ENCODE data around the gene NSUN3.
"Not testable (repeated sequence)": the region's sequence is repeated elsewhere in the genome, so short reads cannot be mapped to it uniquely, and the experiment has no call there.

NSUN3 gene

GRCh38 chr3:94069194-94069813, 6.4 kb downstream of the NSUN3 start:
- DNase-seq (ENCODE audit: low spot score) = peak; percentile 36

DNA sequence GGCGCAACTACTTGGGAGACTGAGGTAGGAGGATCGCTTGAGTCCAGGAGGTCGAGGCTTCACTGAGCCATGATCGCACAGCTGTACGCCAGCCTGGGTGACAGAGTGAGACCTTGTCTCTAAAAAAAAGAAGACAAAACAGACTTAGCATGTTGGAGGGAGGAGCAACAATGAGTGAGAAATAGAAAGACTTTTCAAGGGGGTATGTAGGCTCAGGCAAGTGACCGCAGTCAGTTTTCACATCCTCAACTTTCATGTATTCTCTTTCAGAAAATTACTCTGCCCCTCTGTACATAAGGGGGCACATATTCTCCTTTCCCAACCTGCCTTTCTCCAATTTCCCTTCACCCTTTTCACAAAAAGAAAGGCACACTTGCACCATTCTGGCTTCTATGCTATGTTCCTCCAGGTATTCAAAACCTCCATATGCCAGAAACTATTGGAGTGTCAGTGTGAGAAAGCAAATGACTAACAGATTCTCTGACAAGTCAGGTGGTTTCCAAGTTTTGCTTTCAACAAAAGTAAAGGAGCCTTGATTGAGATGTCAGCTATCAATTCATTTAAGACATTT, 7.6 kb downstream of the NSUN3 start:
- DNase-seq (ENCODE audit: low spot score) = no peak

GRCh38 chr3:94071713-94072284, 8.9 kb downstream of the NSUN3 start:
- DNase-seq (ENCODE audit: low spot score) = no peak

DNA sequence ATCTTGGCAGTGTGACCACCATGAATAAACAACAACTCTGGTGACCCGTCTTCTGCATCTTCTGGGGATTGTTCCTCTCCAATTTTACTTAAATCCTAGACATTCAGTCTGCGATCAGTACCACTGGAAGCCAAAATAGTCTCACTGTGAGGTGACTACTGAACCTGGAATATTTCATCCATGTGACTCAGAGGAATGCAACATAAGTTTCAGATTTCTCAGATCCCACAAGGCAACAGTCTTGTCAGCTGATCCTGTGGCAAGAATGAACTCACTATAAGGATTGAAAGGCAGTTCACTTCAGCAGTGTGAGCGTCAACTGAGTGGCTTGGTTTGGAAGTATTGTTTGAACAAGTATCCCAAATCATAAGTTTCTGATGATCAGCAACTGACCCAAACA, 13.2 kb downstream of the NSUN3 start:
- DNase-seq (ENCODE audit: low spot score) = peak; percentile 19

DNA sequence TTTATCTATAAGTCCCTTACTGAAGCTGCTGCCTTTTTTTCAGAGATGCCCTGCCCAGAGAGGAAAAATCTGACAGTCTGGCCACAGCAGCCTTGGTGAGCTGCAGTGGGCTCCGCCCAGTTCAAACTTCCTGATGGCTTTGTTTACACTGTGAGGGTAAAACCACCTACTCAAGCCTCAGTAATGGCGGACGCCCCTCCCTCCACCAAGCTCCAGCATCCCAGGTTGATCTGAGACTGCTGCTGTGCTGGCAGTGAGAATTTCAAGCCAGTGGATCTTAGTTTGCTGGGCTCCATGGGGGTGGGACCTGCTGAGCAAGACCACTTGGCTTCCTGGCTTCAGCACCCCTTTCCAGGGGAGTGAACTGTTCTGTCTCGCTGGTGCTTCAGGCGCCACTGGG, 17.7 kb downstream of the NSUN3 start:
- DNase-seq (ENCODE audit: low spot score) = not testable (repeated sequence)

DNA sequence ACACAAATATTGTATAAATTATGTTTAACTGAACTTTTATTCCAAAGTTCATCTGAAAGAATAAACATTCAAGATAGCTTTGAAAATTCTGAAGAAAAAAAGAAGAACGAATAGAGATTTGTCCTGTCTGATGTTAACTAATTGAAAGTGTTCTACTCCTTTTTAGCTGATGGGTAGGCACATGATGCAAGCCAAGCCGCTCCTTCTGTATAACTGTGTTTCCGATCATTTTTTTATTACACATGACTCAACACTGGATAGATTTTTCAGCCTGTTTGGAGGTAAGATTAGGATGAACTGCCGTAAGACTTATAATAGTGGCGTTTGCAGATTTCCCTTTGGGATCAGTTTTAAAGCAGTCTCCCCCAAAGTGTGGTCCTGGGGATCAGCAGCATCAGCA, 19.0 kb downstream of the NSUN3 start:
- no peak for DNase-seq (ENCODE audit: low spot score)

GRCh38 chr3:94082391-94082937, 19.6 kb downstream of the NSUN3 start:
- no peak for DNase-seq (ENCODE audit: low spot score)

DNA sequence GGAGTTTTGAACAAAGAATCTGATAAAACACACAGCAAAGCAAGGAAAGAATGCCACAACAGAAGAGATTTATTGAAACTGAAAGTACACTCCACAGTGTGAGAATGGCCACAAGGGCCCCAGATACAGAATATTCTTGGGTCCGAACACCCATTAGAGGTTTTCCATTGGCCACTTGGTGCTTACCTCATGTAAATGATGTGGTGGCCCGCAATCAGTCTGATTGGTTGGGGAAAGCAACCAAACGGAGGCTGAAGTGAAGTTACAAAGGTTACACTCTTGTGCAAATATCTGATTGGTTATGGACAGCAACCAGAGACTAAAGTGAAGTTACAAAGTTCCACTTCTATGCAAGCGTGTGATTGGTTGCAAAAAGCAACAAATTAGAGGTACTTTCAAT, 20.4 kb downstream of the NSUN3 start:
- DNase-seq (ENCODE audit: low spot score) = no peak

- DNase-seq (ENCODE audit: low spot score) = no peak
Observed at GRCh38 chr3:94089126-94089525, 26.3 kb downstream of the NSUN3 start.

DNA sequence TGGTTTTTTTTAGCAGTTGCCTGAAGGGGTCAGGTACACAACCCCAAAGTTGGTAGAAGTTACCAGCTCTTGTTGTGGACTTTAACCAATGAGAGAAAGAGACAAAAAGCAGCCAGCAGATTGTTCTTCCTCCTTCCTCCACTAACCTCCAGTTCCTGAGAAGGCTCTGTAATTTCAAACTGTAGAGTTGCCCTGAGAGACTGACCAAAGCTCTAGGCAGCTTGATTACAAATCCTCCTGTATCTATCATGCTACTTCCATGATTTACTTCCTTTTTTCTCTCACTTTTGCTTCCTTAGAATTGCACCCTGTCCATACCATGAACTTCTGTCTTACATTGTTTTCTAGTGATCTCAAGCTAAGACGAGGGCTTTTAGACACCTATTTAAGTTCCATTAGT, 29.2 kb downstream of the NSUN3 start:
- DNase-seq (ENCODE audit: low spot score) = no peak

DNA sequence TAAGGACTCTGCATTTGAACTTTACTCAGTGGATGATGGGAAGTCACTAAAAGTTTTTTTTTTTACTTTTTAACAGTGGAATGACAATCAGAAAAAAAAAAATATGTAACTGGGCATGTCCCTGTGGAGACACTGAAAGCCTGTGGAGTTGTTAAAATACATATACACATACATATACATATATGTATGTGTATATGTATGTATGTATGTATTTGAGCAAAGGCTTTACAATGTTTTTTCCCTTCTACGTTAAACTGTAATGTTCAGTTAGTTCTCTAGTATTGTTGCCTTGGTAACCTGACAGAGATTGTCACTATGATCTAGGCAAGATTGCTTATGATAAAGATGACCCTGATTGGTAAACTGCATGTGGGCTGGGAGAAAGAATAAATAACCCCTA, 30.3 kb downstream of the NSUN3 start:
- DNase-seq (ENCODE audit: low spot score) = no peak

DNA sequence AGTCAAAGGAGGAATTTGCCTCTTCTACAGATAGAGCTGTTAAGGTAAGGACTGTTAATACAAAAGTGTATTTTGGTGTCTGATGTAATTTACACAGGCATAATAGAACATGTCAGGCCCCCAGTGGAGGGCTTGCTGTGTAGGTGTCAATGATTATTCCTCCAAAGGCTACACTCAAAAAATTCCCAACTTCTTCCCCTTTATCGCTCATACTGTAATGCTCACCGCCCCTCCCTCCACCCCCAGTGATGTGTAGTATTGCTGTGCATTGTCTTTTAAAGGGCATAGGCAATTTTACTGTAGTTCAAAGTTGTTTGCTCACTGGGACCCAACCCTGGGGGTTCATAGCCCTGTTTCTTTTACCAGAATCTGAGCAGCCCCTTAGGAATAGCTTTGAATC, 32.2 kb downstream of the NSUN3 start:
- no peak for DNase-seq (ENCODE audit: low spot score)

- no peak for DNase-seq (ENCODE audit: low spot score)
Observed at GRCh38 chr3:94098452-94098851, 35.6 kb downstream of the NSUN3 start.

DNA sequence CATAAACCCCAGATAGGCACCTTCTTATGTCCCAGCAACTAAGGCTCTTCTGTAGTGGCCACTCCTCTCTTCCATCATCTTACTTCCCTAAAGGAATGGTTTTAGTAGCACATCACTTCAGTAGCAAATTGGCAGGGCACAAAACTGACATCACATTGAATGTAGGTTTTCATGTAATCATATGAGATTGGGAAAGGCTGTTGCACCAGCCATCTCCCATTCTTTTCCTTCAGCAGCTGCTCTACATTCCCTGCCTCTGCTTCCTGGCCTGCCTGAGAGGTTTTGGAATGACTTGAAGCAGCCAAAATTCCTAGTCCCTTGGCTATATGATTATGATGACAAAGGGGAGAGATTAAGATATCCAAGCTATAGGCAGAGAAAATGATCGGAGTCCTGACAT, 36.5 kb downstream of the NSUN3 start:
- no peak for DNase-seq (ENCODE audit: low spot score)

DNA sequence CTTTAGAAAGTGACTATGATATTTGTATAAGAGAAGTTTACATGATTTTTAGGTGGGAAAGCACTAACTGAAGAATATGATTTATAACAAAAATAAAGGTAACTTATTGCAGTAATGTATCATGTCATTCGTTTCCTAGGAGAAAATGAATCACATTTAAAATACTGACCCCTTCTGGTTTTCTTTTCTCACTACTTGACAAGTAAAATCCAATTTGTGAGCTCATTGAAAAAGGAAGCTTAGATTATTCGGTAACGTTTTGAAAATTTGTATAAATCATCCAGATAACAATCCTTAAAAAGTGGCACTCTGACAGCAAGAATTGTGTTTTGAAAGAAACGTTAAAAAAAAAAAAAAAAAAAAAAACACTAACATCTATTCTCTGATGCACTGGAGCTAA, 39.0 kb downstream of the NSUN3 start:
- peak; percentile 5 for DNase-seq (ENCODE audit: low spot score)

DNA sequence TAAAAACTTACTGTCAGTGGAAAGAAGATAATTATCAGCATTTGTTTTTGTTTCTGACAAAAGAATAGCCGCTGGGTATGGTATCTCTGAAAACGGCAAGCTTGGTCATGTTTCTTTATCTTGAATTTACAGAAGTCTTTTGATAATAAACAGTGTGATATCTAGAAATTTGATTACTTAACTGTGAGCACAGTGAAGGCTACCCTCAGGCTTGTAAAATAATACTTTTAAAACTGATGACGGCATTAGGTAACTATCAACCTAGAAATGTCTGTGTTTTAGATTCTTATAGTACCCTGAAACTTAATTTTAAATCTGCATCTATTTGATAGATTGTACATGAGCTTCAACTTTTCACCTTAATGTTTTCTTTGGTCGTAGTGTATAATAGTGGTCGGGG, 43.4 kb downstream of the NSUN3 start:
- DNase-seq (ENCODE audit: low spot score) = no peak

DNA sequence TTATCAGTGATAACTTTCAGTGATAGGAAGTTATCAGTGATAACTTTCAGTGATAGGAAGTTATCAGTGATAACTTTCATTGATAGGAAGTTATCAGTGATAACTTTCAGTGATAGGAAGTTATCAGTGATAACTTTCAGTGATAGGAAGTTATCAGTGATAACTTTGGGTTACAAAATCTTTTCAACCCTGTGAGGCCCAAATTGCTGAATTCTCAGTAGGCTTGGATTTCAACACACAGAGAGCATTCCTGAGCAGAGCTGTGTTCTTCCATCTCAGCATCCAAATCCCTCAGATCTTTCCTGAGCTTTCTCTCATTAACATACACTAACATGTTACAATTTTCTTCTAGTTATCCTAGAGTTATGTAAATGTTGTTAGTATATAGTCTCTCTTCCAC, 47.4 kb downstream of the NSUN3 start:
- not testable (repeated sequence) for DNase-seq (ENCODE audit: low spot score)

GRCh38 chr3:94110854-94111253, 48.0 kb downstream of the NSUN3 start:
- DNase-seq (ENCODE audit: low spot score) = no peak

DNA sequence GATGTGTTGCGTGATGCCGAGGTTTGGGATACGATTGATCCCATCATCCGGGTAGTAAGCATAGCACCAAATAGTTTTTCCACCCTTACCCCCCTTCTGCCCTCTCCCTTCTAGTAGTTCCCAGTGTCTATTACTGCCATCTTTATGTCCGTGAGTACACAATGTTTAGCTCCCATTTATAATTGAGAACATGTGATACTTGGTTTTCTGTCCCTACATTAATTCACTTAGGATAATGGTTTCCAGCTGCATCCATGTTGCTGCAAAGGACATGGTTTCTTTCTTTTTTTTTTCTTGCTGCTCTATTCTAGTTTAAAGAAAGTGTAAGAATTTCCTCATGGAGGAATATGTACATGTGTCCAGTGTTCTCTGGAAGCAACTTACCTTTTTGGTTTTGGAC, 51.8 kb downstream of the NSUN3 start:
- no peak for DNase-seq (ENCODE audit: low spot score)

GRCh38 chr3:94115482-94115881, 52.6 kb downstream of the NSUN3 start:
- peak; percentile 41 for DNase-seq (ENCODE audit: low spot score)

GRCh38 chr3:94117729-94118128, 54.9 kb downstream of the NSUN3 start:
- no peak for DNase-seq (ENCODE audit: low spot score)

- DNase-seq (ENCODE audit: low spot score) = no peak
Observed at GRCh38 chr3:94118390-94118789, 55.5 kb downstream of the NSUN3 start.

DNA sequence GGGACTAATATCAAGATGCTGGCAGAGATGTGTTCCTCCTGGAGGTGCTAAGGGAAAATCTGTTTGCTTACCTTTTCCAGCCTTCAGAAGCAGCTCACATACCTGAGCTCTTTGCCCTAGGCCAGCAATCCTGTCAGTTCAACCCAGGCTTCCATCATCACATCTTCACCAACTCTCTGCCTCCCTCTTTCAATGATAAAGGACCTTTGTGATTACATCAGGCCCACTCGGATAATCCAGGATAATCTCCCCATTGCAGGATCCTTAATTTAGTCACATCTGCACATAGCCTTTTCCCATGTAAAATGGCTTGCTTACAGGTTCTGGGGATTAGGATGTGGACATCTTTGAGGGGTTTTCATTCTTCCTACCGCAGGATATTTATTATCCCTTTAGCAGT, 58.3 kb downstream of the NSUN3 start:
- DNase-seq (ENCODE audit: low spot score) = no peak

- DNase-seq (ENCODE audit: low spot score) = no peak
Observed at GRCh38 chr3:94127115-94127514, 64.3 kb downstream of the NSUN3 start.
